Activated naive CD4-positive, alpha-beta T cell (primary cell): ENCODE measurements around the gene PTPRN2.
"Not testable (repeated sequence)": the region's sequence is repeated elsewhere in the genome, so short reads cannot be mapped to it uniquely, and the experiment has no call there.

Source experiments
- DNase-seq, 4 experiments: peaks; one replicate each; lab custom pipeline; 2025; lab: John Stamatoyannopoulos, UW

The PTPRN2 gene

DNA sequence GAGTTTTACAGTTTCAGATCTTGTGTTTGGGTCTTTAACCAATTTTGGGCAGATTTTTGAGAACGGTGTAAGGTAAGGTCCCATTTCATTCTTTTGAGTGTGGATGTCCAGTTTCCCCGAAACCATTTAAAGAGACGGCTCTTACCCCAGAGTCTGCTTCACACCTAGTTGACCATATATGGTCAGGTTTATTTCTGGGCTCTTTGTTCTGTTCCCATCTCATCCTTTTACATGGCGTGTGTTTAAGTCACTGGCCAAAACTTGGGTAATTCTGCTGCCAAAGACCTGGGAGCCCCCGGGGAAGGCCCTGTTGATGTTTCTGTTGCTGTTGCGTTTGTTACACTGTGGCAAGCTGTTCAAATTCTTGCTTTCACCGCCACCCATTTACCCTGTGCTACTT lies 120.1 kb downstream of the PTPRN2 start:
- no peak for DNase-seq

GRCh38 chr7:158463317-158463716 lies 124.3 kb downstream of the PTPRN2 start:
- DNase-seq, result no peak

DNA sequence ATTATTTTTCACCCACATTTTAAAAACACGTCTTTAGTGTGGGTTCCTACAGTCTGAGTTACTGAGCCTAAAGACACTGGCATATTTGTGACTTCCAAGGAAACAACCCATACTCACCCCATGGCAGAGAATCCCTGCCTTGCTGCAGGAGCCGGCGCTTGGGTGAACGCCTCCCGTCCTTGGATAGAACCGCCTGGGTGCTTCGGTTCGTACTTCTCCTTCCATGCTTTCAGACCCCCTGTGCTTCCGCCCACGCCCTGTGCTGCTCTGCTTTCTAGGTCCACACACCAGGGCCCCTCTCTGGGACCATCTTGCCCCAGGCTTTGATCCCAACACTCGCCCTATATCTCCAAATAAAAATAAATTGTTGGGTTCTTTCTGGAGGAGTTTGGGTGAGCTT lies 125.8 kb downstream of the PTPRN2 start:
- no peak for DNase-seq

GRCh38 chr7:158460665-158461064 lies 127.0 kb downstream of the PTPRN2 start:
- no peak for DNase-seq

GRCh38 chr7:158458716-158459282 lies 128.8 kb downstream of the PTPRN2 start:
- DNase-seq, result no peak

GRCh38 chr7:158458096-158458495 lies 129.5 kb downstream of the PTPRN2 start:
- DNase-seq, result no peak

GRCh38 chr7:158457586-158457985 lies 130.0 kb downstream of the PTPRN2 start:
- DNase-seq, result not testable (repeated sequence)

DNA sequence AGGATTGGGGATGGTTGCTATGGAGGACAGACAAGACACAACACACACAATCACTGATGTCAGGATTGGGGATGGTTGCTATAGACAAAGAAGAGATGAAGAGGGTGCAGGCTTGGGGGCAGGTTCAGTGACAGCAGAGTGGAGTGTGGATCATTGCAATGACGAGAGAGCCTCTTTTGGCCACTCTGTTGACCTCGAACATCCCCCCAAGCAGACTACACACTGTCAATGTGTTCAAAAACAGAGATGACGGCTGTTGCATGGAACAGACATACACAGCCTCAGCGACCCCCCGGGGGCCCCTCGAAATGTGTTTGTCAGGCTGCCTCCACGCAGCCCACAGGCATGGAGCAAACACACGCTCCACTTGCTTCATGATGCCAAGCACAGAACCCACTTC lies 133.0 kb downstream of the PTPRN2 start:
- DNase-seq, result no peak

GRCh38 chr7:158453663-158454062 lies 134.0 kb downstream of the PTPRN2 start:
- DNase-seq, result no peak

- no peak for DNase-seq
Observed at GRCh38 chr7:158452331-158452730, 135.3 kb downstream of the PTPRN2 start.

DNA sequence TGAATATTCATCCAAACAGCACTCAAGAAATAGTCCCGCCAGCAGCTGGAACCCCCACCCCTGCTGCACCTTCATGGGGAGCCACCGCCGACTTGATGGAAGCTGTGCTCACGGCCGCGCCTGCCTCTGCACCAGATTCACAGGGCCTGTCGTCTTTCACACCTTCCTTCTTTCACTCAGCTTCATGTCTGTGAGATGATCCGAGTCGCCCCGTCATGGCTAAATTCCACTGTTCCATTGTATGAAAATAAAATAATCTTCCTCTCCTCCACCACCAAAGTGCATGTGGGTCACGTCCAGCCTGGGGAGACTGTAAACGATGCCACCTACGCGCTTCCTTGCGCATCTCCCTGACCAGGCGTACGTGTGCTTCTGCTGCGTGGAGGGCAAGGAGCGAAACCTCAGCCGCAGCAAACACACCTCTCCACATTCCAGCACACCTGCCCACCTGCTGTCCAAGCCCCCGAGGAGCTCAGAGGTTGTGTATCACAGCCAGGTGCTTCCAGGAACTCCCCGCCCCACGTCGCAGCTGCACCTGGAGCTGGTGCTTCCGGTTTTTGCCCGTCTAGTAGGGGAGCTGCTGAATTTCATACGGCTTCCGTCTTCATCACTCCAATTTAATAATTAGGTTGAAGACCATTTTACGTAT lies 137.0 kb downstream of the PTPRN2 start:
- no peak for DNase-seq

GRCh38 chr7:158449942-158450341 lies 137.7 kb downstream of the PTPRN2 start:
- no peak for DNase-seq

DNA sequence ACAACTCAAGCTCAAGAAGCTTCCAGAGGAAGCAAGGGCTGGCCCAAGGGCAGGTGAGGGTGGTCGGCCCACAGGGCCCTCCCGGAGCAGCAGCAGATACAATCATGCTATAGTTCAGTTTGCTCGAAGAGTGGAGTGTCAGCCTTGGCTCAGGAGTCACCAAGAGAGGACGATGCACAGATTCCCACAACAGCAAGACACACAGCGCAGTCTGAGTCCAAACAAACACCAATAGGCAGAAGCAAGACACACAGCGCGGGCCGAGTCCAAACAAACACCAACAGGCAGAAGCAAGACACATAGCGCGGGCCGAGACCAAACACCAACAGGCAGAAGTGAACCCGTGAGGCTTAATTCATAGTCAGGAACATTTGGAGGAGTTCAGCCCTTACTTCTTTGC lies 138.4 kb downstream of the PTPRN2 start:
- DNase-seq, result no peak

- DNase-seq, result no peak
Observed at GRCh38 chr7:158448430-158449100, 139.1 kb downstream of the PTPRN2 start.

DNA sequence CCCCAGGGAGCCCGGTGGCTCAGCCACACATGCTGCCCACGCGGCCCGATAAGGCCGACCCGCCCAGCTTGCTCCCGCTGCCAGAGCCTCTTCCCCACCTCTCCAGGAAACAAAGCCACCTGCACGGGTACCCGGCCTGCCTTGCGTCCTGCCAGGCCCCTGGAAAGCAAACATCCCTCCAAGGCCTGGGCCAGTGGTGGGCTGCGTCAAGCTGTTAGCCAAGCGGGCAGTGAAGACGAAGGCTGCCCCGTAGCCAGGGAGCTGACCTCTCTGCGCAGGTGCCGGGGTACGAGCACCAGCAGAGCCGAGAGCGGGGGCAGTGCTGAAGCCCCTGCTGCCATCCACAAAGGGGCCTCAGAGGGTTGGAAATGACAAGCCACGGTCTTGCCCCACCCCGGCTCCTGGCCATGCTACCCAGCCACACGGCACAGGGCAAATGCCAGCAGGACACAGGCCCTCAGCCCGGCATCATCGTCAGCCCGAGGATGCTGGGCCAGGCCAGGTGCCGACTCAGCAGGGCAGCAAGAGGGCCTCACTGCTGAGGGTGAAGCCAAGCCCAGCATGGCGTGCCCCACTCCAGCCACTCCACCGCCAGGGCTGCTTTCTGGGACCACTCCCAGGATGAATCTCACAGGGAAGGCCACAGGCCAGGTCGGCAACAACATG lies 140.0 kb downstream of the PTPRN2 start:
- no peak for DNase-seq

DNA sequence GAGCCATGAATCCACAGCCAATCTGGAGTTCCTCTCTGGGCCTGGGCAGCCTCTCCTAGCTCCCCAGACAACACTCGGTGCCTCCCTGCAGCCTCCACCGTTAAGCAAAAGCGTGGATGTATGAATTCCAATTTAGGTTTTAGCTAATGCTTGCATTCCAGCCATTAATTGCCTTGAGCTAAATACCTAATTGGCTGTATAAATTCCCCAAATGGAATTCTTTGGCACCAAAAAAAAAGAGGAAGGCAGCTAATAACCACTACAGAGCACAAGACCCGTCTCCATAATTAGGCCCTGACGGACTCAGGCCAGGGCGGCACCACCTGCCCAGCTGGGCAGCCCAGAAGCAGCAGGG lies 140.5 kb downstream of the PTPRN2 start:
- DNase-seq, result no peak

DNA sequence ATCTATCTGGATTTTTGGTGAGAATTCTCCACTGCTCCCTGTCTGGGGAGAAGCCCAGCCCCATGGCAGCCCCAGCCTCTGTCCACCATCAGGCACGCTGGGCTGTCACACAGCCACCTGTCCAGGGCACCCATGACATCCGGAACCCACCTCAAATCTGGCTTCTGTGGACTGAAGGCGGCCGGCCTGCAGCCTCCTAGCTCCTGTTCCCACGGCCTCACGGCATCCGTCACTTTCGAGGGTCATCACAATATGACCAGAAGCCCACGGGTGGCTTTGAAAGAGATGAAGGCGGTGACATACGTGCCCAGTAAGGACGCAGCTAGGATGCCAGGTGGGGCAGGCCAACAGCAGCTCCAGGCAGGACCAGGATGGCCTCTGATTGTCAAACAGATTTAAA lies 140.9 kb downstream of the PTPRN2 start:
- DNase-seq, result no peak

DNA sequence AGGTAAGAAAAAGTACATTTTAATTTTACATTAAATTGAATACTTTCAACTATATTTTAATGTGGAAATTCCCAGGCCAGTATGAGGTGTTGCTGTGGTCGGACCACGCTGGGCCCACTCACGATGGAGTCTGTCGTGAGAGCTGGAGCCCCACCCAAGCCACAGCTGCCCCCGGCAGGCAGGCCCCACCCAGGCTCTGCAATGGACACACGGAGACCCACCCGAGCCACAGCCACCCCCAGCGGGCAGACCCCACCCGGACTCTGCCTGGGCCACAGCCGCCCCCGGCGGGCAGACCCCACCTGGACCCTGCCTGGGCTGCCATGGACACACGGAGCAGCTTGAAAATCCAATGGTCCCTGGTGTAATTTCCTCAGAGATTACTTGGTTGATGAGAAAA lies 141.3 kb downstream of the PTPRN2 start:
- no peak for DNase-seq

DNA sequence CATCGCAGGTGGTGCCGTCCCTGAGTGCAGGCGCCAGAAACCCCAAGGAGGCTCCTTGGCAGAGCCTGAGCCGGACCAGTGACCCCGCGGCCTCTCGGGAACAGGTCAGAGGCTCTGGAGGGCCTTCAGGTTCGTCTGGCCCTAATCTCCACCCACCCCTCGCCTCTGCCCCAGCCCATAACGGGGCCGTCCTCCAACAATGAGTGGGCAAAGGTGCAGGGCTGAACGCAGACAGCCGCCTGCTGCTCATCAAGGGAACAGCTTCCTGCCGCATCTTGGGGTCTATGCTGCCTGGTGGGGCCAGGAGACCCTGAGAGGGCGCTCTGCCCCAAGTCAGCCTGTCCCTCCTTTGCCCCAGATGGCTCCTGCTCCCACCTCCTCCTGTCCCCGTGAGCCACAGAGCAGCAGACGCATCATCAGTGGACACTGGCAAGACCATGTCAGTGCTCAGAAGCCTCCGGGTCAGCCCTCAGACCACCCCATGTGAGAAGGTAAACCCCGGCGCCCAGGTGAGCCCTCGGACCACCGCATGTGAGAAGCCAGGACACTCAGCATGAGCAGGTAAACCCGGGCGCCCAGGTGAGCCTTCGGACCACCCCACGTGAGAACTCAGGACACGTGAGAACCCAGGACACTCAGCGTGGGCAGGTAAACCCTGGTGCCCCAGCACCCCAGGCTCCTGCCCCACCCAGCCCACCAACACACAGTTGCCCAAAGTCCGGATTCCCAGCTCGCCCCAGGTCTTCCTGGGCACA lies 142.0 kb downstream of the PTPRN2 start:
- no peak for DNase-seq

DNA sequence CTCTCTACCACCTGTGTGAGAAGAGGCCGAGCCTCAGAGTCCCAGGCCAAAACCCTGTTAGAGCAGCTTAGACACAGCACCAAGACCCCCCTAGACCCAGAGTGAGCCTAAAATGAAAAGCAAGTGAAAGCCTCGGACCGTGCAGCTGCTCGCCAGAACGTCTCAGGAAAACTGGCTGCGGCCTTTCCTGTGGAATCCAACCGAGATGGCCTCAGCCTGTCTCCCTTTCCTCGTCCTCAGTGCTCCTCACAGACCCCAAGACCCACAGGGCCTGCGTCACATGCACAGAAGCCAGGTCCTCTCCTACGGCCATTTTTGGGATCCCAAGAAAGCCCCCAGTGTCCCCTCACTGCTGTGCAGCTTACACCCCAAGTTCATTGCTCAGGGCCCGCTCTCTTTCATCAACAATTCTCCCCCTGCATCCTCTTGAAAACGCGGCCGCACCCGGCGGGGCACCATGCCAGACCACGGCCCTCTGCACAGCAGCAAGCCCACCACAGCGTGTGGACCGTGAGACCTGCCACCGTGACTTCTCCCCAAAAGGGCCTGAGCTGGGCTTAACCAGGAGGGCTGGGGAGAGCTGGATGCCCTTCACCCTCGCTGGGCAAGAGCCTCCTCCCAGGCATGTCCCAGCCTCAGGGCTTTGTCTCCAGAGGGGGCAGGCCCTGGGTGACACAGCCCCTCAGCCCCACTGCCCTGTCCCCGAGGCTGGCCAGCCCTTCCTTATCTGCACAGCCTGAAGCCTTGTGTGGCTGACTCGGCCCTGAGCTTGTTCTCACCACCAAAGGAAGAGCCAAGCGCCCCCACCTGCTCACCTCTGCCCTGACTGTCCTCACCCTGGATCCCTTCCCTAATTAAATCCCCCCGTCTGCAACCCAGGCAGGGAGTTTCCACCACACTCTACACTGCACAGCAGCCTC lies 142.9 kb downstream of the PTPRN2 start:
- DNase-seq, result no peak
